Calu3 (cell line): ENCODE results near the gene PPP4C. TPM values are rescaled to one million over a fixed set of nuclear protein-coding genes. Genes with fewer than 3 reads are reported as not detected.

ENCODE experiments used
- BruUV-seq: library from RNA; stranded (reverse); fragments of 400-500 nt; replicated peaks from 2 replicates; lab custom pipeline; 2021; lab: Mats Ljungman, UMichigan
- CTCF ChIA-PET: fragments of 300-600 bp; sonication (Branson Sonifier 250); formaldehyde crosslinking; loops from one replicate; lab custom pipeline; 2022; ENCODE audit warnings: antibody characterized with exemption; lab: Charles Lee
- DNase-seq: peaks from one replicate; pipeline ENCODE4 v3.0.0; 2022
- H3K27ac Mint-ChIP-seq: one replicate; pipeline ENCODE4 v1.8.0; 2022; ENCODE audit warnings: mixed read lengths; ENCODE audit not compliant: unreplicated experiment
- H3K27me3 Mint-ChIP-seq: one replicate; pipeline ENCODE4 v1.8.0; 2022; ENCODE audit warnings: mixed read lengths; ENCODE audit not compliant: unreplicated experiment
- H3K36me3 Mint-ChIP-seq: one replicate; pipeline ENCODE4 v1.8.0; 2022; ENCODE audit warnings: mild to moderate bottlenecking, moderate library complexity, mixed read lengths; ENCODE audit not compliant: insufficient read depth, unreplicated experiment
- H3K4me1 Mint-ChIP-seq: one replicate; pipeline ENCODE4 v1.8.0; 2022; ENCODE audit warnings: mild to moderate bottlenecking, low read depth, mixed read lengths; ENCODE audit not compliant: unreplicated experiment
- H3K4me3 Mint-ChIP-seq: one replicate; pipeline ENCODE4 v1.8.0; 2022; ENCODE audit warnings: mild to moderate bottlenecking, low read depth, moderate library complexity, mixed read lengths; ENCODE audit not compliant: unreplicated experiment
- H3K9me3 Mint-ChIP-seq: one replicate; pipeline ENCODE4 v1.8.0; 2022; ENCODE audit warnings: low read depth, mixed read lengths; ENCODE audit not compliant: unreplicated experiment
- intact Hi-C: fragments of 100-400 bp; cut with micrococcal nuclease; formaldehyde crosslinking; loops from one replicate; pipeline ENCODE4 v1.10.0; 2022; ENCODE audit not compliant: unreplicated experiment
- total RNA-seq: library from RNA; stranded (reverse); gene quantifications from 2 replicates; pipeline ENCODE4 v1.2.3, GENCODE V29; 2022
- TF ChIP-seq, protein P1 (sequence below): fragments of 200-600 bp; IDR thresholded peaks from one replicate; pipeline ENCODE4 v1.8.0; 2022; ENCODE audit warnings: antibody characterized with exemption; ENCODE audit not compliant: unreplicated experiment

Gene PPP4C
- total RNA-seq, 1 experiment from 2014 or later = 184 TPM

GRCh38 chr16:30077656-30078055 lies 1.9 kb downstream of the PPP4C start:
- CTCF ChIA-PET = interaction anchor here (1.1 kb wide), 1 partner anchor 15 kb away, joined by 3 read pairs; no protein-coding TSS in a partner anchor
- Mint-ChIP-seq H3K27ac (peak overlapping the region; percentile 88), H3K27me3 (no peaks in the 10 kb centered on the region), H3K36me3 (peaks cover 83% of the 10 kb centered on the region), H3K4me3 (peak overlapping the region; percentile 87), H3K4me1 (peaks cover 23% of the 10 kb centered on the region), H3K9me3 (no peaks in the 10 kb centered on the region)
- intact Hi-C loops = no loop called here
- no peak for DNase-seq
- no TSS peak for BruUV-seq
- TF ChIP-seq, protein P1, sequence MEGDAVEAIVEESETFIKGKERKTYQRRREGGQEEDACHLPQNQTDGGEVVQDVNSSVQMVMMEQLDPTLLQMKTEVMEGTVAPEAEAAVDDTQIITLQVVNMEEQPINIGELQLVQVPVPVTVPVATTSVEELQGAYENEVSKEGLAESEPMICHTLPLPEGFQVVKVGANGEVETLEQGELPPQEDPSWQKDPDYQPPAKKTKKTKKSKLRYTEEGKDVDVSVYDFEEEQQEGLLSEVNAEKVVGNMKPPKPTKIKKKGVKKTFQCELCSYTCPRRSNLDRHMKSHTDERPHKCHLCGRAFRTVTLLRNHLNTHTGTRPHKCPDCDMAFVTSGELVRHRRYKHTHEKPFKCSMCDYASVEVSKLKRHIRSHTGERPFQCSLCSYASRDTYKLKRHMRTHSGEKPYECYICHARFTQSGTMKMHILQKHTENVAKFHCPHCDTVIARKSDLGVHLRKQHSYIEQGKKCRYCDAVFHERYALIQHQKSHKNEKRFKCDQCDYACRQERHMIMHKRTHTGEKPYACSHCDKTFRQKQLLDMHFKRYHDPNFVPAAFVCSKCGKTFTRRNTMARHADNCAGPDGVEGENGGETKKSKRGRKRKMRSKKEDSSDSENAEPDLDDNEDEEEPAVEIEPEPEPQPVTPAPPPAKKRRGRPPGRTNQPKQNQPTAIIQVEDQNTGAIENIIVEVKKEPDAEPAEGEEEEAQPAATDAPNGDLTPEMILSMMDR = no peak

DNA sequence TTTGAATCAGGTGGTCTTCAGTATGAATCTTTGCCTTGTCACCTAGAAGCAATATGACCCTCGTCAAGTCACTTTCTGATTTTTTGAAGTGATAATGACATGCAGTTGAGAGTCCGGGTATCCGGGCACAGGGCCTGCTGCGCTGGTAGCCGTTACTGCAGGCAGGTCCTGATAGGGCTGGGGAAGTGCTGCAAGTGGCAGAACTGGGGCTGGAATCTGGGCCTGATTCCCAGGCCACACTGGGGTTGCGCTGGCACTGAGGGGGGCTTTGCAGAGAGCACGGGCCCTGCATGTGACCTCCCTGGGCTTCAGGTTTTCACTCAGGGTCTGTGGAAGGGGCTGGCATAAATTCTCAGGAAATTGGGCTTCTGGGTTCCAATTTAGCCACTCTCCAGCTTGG lies 3.0 kb downstream of the PPP4C start:
- TF ChIP-seq, protein P1 = no peak
- BruUV-seq = no TSS peak
- CTCF ChIA-PET = interaction anchor here (0.7 to 1.7 kb wide), 3 partner anchors 11 to 368 kb away, joined by 3 to 6 read pairs (median 3); partner anchors contain the start of gene TBX6
- H3K27me3 Mint-ChIP-seq = no peaks in the 10 kb centered on the region
- no peak overlapping the region for H3K27ac Mint-ChIP-seq
- intact Hi-C loops = no loop called here
- H3K4me1 Mint-ChIP-seq = peaks cover 23% of the 10 kb centered on the region
- no peaks in the 10 kb centered on the region for H3K9me3 Mint-ChIP-seq
- DNase-seq = no peak
- H3K4me3 Mint-ChIP-seq = no peak overlapping the region
- H3K36me3 Mint-ChIP-seq = peaks cover 82% of the 10 kb centered on the region

DNA sequence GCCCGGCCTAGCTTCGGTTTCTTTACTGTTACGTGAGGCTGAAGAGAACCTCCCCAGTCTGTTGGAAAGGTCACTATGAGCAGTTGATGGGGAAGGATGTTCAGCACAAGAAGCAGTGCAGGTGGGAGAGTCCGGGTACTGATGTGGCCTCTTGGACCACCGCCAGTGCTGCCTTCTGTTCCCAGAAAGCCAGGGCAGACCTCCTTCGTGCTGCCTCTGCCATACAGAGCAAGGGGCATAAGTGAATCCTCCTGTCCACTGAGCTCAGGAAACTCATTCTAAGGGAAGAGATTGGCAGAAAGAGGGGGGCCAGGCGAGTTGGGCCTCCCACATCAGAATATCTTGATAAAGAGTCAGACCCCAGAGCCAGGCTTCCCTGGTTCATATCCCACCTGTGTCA lies 3.7 kb downstream of the PPP4C start:
- Mint-ChIP-seq H3K27ac (no peak overlapping the region), H3K9me3 (no peaks in the 10 kb centered on the region), H3K4me1 (peaks cover 23% of the 10 kb centered on the region), H3K4me3 (no peak overlapping the region), H3K27me3 (no peaks in the 10 kb centered on the region), H3K36me3 (peaks cover 81% of the 10 kb centered on the region)
- CTCF ChIA-PET = interaction anchor here (0.7 to 1.7 kb wide), 3 partner anchors 11 to 367 kb away, joined by 3 to 6 read pairs (median 4); partner anchors contain the start of gene TBX6
- intact Hi-C loops = no loop called here
- DNase-seq = no peak
- TF ChIP-seq, protein P1 = no peak
- no TSS peak for BruUV-seq

- CTCF ChIA-PET = no interaction called here
- H3K27ac Mint-ChIP-seq = no peak overlapping the region
These were observed 6.8 kb downstream of the PPP4C start for GRCh38 chr16:30082545-30083090.

More at GRCh38 chr16:30082545-30083090, 6.8 kb downstream of the PPP4C start:
- intact Hi-C loops = no loop called here
- Mint-ChIP-seq H3K4me3 (no peak overlapping the region), H3K36me3 (peaks cover 67% of the 10 kb centered on the region), H3K9me3 (no peaks in the 10 kb centered on the region), H3K27me3 (no peaks in the 10 kb centered on the region), H3K4me1 (peaks cover 8% of the 10 kb centered on the region)
- TF ChIP-seq, protein P1 = peak; percentile 32
- BruUV-seq = no TSS peak
- no peak for DNase-seq
